ENCODE measurements around the gene IL6ST.
"Not testable (repeated sequence)": the region's sequence is repeated elsewhere in the genome, so short reads cannot be mapped to it uniquely, and the experiment has no call there.

IL6ST gene

GRCh38 chr5:55965525-55965924 is 29.2 kb downstream of the IL6ST start:
- DNase-seq (ENCODE audit: low spot score): no peak

DNA sequence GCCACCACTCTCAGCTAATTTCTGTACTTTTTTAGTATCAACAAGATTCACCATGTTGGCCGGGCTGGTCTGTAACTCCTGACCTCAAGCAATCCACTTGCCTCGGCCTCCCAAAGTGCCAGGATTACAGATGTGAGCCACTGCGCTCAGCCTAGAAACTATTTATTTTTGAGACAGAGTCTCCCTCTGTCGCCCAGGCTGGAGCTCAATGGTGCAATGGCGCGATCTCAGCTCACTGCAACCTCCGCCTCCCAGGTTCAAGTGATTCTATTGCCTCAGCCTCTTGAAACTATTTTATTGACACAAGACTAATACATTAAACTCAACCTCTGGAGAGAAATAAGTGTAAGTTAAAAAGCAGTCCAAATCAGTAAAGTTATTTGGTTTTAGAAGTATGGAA is 34.0 kb downstream of the IL6ST start:
- DNase-seq (ENCODE audit: low spot score): no peak

DNA sequence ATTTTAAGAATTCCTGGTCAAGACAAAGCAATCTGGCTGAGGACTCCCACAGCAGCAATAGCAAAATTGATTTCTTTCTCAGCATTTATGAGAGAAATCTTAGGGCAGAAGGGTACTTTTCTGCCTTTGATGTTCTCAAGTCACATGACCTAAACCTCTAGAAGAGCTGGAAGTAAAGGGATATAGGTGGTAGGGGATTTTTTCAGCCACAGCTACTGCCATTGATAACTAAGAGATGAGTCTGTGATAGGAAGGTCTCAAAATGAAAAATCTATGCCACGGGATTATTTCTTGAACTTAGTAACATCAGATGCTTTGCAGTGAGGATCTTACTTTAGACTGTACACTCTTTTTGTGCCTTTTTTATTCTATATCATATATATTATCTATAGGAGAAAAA is 35.6 kb downstream of the IL6ST start:
- no peak for DNase-seq (ENCODE audit: low spot score)

- not testable (repeated sequence) for DNase-seq (ENCODE audit: low spot score)
Observed at GRCh38 chr5:55941154-55941553, 53.6 kb downstream of the IL6ST start.

DNA sequence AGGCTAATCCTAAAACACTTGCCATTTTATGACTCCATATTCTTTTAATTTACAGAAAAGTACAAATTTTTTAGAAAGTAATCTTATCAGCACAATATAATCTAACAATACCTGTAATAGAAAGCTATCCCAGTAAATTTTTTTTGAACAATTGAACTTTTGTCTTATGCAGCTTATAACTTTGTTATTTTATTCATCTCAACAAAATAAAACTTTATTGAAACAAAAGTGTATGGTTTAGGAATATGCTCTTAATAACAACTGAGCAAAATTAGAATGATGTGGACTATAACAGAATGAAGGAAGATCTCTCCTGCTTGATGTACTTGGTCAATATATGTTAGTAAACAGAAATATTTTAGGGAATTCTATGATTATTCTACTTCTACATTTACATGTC is 57.2 kb downstream of the IL6ST start:
- not testable (repeated sequence) for DNase-seq (ENCODE audit: low spot score)

- DNase-seq (ENCODE audit: low spot score): peak; percentile 85
Observed at GRCh38 chr5:55936100-55936693, 58.6 kb downstream of the IL6ST start.

- no peak for DNase-seq (ENCODE audit: low spot score)
Observed at GRCh38 chr5:55935371-55935770, 59.4 kb downstream of the IL6ST start.

GRCh38 chr5:55934720-55935119 is 60.0 kb downstream of the IL6ST start:
- DNase-seq (ENCODE audit: low spot score): no peak

- no peak for DNase-seq (ENCODE audit: low spot score)
Observed at GRCh38 chr5:55934115-55934613, 60.6 kb downstream of the IL6ST start.

DNA sequence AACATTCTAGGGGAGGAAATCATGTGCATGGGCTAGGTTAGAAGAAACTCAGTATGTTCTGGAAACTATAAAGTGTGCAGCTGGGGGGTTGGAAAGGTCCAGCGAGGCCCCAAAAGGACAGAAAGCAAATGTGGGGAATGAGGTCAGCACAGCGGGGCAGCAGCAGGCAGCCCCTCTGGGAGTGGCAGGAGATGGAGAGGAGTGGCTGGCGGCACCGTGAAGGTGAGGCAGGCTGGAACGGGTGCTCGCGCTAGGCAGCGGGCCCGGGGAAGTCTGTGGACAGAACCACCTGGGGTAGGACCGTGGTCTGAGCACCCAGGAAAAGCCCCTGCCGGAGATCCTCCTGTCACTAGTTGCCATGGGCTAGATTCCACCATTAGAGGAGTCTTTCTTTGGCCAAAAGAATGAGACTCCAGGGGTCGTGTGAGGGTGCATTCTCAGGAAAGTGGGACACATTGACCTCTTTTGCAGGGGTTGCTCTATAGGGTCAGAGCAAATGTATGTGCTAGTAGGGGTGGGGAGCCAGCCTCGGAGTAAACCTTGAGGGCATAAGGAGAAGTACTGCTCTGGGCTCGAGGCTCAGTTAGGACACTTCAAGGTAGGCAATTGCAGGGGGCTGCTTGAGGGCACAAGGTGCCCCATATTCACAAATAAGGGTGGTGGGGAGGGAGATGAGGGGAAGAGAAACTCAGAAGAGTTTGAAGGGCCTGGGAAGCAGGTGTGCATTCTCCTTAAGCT is 61.2 kb downstream of the IL6ST start:
- no peak for DNase-seq (ENCODE audit: low spot score)

DNA sequence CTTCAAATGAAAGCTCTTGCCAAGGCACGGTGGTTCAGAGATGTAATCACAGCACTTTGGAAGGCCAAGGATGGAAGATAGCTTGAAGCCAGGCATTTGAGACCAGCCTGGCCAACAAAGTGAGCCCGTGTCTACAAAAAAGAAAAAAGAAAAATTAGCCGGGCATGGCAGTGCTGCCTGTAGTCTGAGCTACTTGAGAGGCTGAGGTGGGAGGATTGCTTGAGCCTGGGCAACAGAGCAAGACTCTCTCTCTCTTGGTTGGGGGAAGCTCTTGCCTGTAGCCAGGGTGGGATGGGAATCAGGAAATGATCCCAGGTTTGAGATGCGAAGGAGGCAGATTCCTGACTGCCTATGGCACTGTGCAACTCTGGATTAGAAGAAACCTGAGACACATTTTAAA is 62.1 kb downstream of the IL6ST start:
- DNase-seq (ENCODE audit: low spot score): no peak

DNA sequence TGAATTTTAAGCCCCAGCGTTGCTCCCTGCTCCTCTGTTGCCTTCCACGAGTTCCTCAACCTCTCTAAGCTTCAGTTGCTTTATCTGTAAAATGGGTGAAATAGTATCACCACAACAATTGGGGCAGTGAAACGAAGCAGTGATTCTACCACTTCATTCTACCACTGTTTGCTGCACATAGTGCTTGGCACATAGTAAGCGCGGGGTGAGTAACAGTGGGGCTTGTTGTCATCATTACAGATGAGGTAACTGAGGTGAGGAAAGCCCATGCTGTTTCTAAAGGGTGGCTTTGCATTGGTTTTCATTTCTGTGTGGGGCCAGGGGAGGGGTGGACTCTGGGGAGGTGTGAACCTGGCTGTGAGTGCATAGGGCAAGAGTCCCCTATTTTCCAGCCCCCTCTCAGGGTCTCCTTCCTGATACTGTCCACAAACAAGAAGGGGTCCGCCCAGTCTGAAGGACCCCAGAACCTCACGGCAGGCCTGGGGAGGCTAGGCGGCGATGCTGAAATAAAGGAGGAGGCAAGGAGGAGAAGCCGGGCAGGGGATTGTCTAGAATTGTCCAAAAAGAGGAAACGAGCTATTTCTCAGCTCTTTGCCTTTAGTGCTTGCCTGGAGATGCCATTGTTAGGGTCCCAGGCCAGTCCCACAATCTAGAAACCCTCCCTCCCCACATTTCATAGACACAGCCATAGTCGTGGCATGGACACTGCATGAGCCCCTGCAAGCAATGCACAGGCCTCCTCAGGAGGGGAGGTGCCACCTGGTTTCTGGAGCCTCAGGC is 65.6 kb downstream of the IL6ST start:
- no peak for DNase-seq (ENCODE audit: low spot score)

DNA sequence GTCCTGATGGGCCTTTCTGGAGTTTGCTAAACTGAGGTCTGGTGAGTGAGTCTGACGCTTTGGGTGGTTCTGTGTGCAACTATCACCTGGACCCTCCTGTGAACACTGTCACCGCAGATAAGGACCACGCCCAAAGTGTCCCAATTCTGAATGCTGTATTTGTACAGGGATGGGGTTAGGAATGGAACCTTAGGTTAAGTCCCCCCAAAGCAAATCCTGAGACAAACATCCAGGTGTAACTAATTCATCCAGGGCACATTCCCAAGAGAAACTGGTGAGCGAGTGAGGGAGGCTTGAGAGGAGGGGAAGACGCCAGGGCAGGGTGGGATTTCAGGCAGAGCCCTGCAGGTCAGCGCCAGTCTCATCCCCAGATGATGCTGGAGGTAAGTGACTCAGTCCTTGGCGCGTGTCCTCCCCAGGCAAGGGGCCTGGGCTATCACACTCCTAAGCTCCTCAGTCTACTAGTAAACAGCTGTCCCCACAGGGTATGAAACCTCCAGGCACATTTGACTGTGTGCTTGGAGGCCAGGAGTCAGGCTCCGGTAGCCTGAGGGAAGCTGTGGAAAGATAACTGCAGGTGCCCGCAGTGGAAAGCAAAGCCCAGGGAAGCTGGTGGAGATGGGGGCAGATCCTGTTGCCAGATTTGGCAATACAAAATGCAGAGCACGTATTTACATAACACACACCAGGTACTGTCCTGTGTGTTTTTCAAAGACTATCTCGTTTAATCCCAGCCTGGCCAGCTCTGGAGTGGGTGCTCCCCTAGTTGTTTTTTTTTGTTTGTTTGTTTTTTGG is 66.7 kb downstream of the IL6ST start:
- DNase-seq (ENCODE audit: low spot score): no peak

- no peak for DNase-seq (ENCODE audit: low spot score)
Observed at GRCh38 chr5:55926476-55926875, 68.3 kb downstream of the IL6ST start.

GRCh38 chr5:55925712-55926111 is 69.1 kb downstream of the IL6ST start:
- no peak for DNase-seq (ENCODE audit: low spot score)

- no peak for DNase-seq (ENCODE audit: low spot score)
Observed at GRCh38 chr5:55925181-55925580, 69.6 kb downstream of the IL6ST start.

DNA sequence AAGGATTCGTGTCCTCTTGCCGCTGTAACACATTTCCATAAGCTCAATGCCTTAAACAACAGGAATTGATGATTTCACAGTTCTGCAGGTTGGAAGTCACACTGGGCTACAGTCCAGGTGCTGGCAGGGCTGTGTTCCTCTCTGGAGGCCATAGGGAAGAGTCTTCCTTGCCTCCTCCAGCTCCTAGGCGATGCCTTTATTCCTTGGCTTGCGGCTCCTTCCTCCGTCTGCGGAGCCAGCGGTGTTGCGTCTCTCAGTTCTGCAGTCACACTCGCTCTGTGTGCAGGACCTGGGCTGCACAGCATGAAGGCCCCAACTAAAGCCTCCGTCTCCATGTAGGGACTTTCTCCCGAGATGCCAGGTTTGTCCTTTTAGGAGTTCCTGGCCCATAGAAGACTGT is 70.0 kb downstream of the IL6ST start:
- no peak for DNase-seq (ENCODE audit: low spot score)

GRCh38 chr5:55923865-55924500 is 70.8 kb downstream of the IL6ST start:
- DNase-seq (ENCODE audit: low spot score): no peak

DNA sequence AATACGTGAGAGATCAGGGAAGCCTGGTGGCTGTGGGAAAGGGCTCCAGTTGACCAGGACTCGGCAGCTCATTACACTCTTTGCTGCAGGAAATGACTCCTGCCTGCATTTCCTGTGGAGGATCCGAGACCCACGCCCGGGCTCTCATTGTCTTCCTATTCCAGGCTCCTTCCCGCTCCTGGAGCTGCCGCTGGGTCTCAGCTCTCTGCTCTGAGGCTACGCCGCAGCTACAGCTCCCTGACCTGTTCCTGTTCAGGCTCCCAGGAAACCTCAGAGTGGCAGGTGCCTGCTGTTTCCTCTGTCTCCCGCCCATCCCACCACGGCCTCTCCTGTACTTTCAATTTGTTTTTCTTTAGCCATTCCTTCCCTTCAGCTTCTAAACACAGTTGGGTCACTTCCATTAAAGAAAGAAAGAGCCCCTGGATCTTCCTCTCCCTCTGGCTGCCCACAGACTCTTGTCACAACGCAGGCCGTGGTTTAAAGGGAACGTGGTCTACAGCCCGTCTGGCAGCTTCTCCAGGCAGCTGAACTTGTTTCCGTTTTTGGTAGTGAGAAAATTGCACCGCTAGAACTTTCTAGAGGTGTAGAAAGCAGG is 71.5 kb downstream of the IL6ST start:
- no peak for DNase-seq (ENCODE audit: low spot score)

DNA sequence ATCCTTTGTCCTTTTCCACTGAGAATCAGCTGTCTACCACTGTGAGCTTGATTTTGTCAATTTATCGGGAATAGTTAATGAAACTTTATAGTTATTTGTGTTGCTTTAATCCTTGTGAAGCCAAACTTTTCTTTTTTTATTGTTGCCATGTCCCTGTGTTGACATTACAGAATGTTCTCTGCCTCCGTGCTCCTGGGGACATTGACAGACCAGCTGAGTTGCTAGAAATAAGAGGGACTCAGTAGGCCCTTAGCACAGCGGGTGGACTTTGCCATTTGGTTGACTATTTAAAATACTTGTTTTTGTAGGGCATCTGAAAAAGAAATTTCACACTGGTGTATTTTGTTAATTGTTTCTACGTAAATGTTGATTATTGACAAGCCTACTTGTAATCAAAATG is 73.1 kb downstream of the IL6ST start:
- DNase-seq (ENCODE audit: low spot score): no peak

DNA sequence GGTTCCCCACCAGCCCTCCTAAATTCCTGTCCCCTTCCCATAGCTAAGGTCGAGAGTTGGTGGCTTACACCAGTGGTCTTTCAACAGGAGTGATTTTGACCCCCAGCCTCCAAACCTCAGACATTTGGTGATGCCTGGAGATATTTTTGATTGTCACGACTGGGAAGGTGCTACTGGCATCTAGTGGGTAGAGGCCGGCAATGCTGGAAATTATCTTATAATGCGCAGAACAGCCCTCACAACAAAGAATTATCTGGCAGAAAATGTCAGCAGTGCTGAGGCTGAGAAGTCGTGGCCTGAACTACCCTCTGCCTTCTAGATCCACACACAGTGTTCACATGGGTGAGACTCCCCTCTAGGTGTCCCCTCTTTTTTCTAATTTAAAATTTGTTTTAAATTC is 74.0 kb downstream of the IL6ST start:
- DNase-seq (ENCODE audit: low spot score): no peak

Data from hematopoietic multipotent progenitor cell treated with erythropoietin and hydrocortisone succinate and interleukin-3 and kit ligand, for 17 days (in vitro differentiated cells).